Measurements from ENCODE around the gene SLC4A4. TPM values are rescaled to one million over a fixed set of nuclear protein-coding genes. Genes with fewer than 3 reads are reported as not detected.

The SLC4A4 gene
- total RNA-seq, 2 experiments from 2014 or later = 0.08 to 0.14 TPM

DNA sequence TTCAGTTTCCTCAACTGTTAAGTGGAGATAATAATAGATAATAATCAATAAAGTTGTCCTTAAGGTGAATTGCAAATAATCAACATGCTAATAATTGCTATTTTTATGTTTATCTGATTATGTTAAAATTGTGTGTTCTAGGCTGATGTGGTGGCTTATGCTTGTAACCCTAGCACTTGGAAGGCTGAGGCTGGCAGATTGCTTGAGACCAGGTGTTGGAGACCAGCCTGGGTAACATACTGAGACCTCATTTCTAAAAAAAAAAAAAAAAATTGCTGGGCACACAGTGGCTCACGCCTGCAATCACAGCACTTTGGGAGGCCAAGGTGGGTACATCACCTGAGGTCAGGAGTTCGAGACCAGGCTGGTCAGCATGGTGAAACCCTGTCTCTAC is 269.9 kb downstream of the SLC4A4 start:
- intact Hi-C loops (cut with DNase I, micrococcal nuclease) = no loop called here
- no peak overlapping the region for H3K4me3 Mint-ChIP-seq
- H3K9me3 Mint-ChIP-seq = no peaks in the 10 kb centered on the region
- TF ChIP-seq, protein P1, sequence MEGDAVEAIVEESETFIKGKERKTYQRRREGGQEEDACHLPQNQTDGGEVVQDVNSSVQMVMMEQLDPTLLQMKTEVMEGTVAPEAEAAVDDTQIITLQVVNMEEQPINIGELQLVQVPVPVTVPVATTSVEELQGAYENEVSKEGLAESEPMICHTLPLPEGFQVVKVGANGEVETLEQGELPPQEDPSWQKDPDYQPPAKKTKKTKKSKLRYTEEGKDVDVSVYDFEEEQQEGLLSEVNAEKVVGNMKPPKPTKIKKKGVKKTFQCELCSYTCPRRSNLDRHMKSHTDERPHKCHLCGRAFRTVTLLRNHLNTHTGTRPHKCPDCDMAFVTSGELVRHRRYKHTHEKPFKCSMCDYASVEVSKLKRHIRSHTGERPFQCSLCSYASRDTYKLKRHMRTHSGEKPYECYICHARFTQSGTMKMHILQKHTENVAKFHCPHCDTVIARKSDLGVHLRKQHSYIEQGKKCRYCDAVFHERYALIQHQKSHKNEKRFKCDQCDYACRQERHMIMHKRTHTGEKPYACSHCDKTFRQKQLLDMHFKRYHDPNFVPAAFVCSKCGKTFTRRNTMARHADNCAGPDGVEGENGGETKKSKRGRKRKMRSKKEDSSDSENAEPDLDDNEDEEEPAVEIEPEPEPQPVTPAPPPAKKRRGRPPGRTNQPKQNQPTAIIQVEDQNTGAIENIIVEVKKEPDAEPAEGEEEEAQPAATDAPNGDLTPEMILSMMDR (IDR thresholded peaks at IDR 0.05) = no peak
- Histone ChIP-seq H3K27ac (ENCODE audit: low read depth in 1 of 2, low read length in 2 of 2) (no peak overlapping the region), H3K4me1 (ENCODE audit: insufficient read depth, low read length) (no peaks in the 10 kb centered on the region), H3K9me3 (ENCODE audit: control insufficient read depth in 1 of 2, insufficient read depth in 1 of 2, low read length in 2 of 2) (no peaks in the 10 kb centered on the region), H3K27me3 (ENCODE audit: control insufficient read depth in 1 of 2, insufficient read depth in 2 of 2, low read length in 2 of 2) (no peaks in the 10 kb centered on the region), H3K36me3 (ENCODE audit: insufficient read depth, low read length) (no peaks in the 10 kb centered on the region), H3K4me3 (ENCODE audit: low read length) (no peak overlapping the region)
- H3K4me1 Mint-ChIP-seq (ENCODE audit: low read depth) = no peaks in the 10 kb centered on the region
- ChIA-PET POLR2A (no interaction called here), CTCF (no interaction called here)
- no peaks in the 10 kb centered on the region for H3K36me3 Mint-ChIP-seq (ENCODE audit: low read depth)
- H3K27me3 Mint-ChIP-seq = peaks cover 8% of the 10 kb centered on the region
- no peak overlapping the region for H3K27ac Mint-ChIP-seq
- DNase-seq (no peak), ATAC-seq (ENCODE audit: poor library complexity) (no peak)

DNA sequence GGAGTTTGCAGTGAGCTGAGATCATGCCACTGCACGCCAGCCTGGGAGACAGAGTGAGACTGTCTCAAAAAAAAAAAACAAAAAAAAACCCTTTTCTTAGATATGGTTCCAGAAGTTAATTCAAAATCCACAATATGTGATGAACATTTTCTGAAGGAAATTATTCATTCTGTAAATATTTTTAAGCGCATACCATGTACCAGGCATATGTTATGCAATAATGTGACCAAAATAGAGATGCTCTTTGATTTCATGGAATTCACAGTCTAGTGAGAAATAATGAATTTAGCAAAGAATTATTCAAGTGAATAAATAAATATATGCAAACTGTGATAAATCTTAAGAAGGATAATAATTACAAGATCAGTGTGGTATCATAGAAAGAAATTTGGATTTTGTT is 270.3 kb downstream of the SLC4A4 start:
- Mint-ChIP-seq H3K9me3 (no peaks in the 10 kb centered on the region), H3K36me3 (ENCODE audit: low read depth) (no peaks in the 10 kb centered on the region), H3K4me1 (ENCODE audit: low read depth) (no peaks in the 10 kb centered on the region), H3K27ac (no peak overlapping the region), H3K4me3 (no peak overlapping the region), H3K27me3 (peaks cover 8% of the 10 kb centered on the region)
- CTCF ChIA-PET = no interaction called here
- DNase-seq = no peak
- intact Hi-C loops (cut with DNase I, micrococcal nuclease) = no loop called here
- no peak for ATAC-seq (ENCODE audit: poor library complexity)
- Histone ChIP-seq H3K9me3 (ENCODE audit: control insufficient read depth in 1 of 2, insufficient read depth in 1 of 2, low read length in 2 of 2) (no peaks in the 10 kb centered on the region), H3K4me3 (ENCODE audit: low read length) (no peak overlapping the region), H3K27me3 (ENCODE audit: control insufficient read depth in 1 of 2, insufficient read depth in 2 of 2, low read length in 2 of 2) (no peaks in the 10 kb centered on the region), H3K36me3 (ENCODE audit: insufficient read depth, low read length) (no peaks in the 10 kb centered on the region), H3K27ac (ENCODE audit: low read depth in 1 of 2, low read length in 2 of 2) (no peak overlapping the region), H3K4me1 (ENCODE audit: insufficient read depth, low read length) (no peaks in the 10 kb centered on the region)
- POLR2A ChIA-PET = no interaction called here
- TF ChIP-seq, protein P1 (IDR thresholded peaks at IDR 0.05) = no peak

DNA sequence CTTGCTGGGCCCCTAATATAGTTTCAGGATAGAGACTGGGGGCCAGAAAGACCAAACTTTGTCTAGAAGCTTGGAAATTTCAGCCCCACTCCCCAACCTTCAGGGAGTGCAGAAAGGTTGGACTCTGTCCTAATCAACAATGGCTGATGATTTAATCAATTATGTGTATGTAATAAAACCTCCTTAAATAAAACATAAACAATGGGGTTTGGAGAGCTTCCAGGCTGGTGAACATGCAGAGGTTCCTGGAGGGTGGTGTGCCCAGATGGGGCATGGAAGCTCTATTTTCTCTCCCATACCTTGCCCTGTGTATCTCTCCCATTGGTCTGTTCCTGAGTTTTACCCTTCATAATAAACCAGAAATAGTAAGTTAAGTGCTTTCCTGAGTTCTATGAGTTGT is 270.8 kb downstream of the SLC4A4 start:
- H3K9me3 ChIP-seq (ENCODE audit: control insufficient read depth in 1 of 2, insufficient read depth in 1 of 2, low read length in 2 of 2) = no peaks in the 10 kb centered on the region
- no peak overlapping the region for H3K4me3 Mint-ChIP-seq
- no peaks in the 10 kb centered on the region for H3K4me1 Mint-ChIP-seq (ENCODE audit: low read depth)
- H3K27me3 ChIP-seq (ENCODE audit: control insufficient read depth in 1 of 2, insufficient read depth in 2 of 2, low read length in 2 of 2) = no peaks in the 10 kb centered on the region
- ChIA-PET POLR2A (no interaction called here), CTCF (no interaction called here)
- H3K36me3 ChIP-seq (ENCODE audit: insufficient read depth, low read length) = no peaks in the 10 kb centered on the region
- ATAC-seq (ENCODE audit: poor library complexity) (no peak), DNase-seq (no peak)
- H3K4me3 ChIP-seq (ENCODE audit: low read length) = no peak overlapping the region
- TF ChIP-seq, protein P1 (IDR thresholded peaks at IDR 0.05) = no peak
- no peaks in the 10 kb centered on the region for H3K36me3 Mint-ChIP-seq (ENCODE audit: low read depth)
- intact Hi-C loops (cut with DNase I, micrococcal nuclease) = no loop called here
- no peak overlapping the region for H3K27ac ChIP-seq (ENCODE audit: low read depth in 1 of 2, low read length in 2 of 2)
- no peaks in the 10 kb centered on the region for H3K4me1 ChIP-seq (ENCODE audit: insufficient read depth, low read length)
- peaks cover 8% of the 10 kb centered on the region for H3K27me3 Mint-ChIP-seq
- H3K9me3 Mint-ChIP-seq = no peaks in the 10 kb centered on the region
- H3K27ac Mint-ChIP-seq = no peak overlapping the region

All from CD4-positive, alpha-beta T cell (primary cell).